H9 (cell line): ENCODE data around the gene ATP5PF. TPM values are rescaled to one million over a fixed set of nuclear protein-coding genes. Genes with fewer than 3 reads are reported as not detected.

Experiments used
- DNase-seq: peaks from one replicate; pipeline ENCODE4 v3.0.0-alpha.2; 2017
- H2AFZ ChIP-seq: one replicate; pipeline ENCODE4 v1.6.1; 2013; ENCODE audit warnings: mild to moderate bottlenecking, low read length, control low read depth, moderate library complexity
- H2AK5ac ChIP-seq: 2 replicates; pipeline ENCODE4 v1.6.1; 2013; ENCODE audit warnings: low read length, control low read depth, mixed read lengths; ENCODE audit not compliant: insufficient read length
- H2BK120ac ChIP-seq: one replicate; pipeline ENCODE4 v1.6.1; 2013; ENCODE audit warnings: low read depth, mild to moderate bottlenecking, low read length, control low read depth, inconsistent platforms; ENCODE audit not compliant: poor library complexity, severe bottlenecking
- H2BK12ac ChIP-seq: 2 replicates; pipeline ENCODE4 v1.6.1; 2013; ENCODE audit warnings: low read length, control low read depth, mixed read lengths, low read depth; ENCODE audit not compliant: insufficient read length
- H2BK15ac ChIP-seq: 2 replicates; pipeline ENCODE4 v1.6.1; 2013; ENCODE audit warnings: low read depth, low read length, control low read depth
- H2BK20ac ChIP-seq: one replicate; pipeline ENCODE4 v1.6.1; 2013; ENCODE audit warnings: low read depth, mild to moderate bottlenecking, low read length, control low read depth, inconsistent platforms; ENCODE audit not compliant: poor library complexity, severe bottlenecking
- H2BK5ac ChIP-seq: 2 replicates; pipeline ENCODE4 v1.6.1; 2013; ENCODE audit warnings: low read length, control low read depth, mixed read lengths; ENCODE audit not compliant: insufficient read length
- H3K14ac ChIP-seq: 2 replicates; pipeline ENCODE4 v1.6.1; 2013; ENCODE audit warnings: low read length, control low read depth; ENCODE audit not compliant: insufficient read depth
- H3K18ac ChIP-seq: 2 replicates; pipeline ENCODE4 v1.6.1; 2013; ENCODE audit warnings: low read depth, mild to moderate bottlenecking, mixed read lengths, low read length, control low read depth; ENCODE audit not compliant: insufficient read length
- H3K23ac ChIP-seq: 2 replicates; pipeline ENCODE4 v1.6.1; 2013; ENCODE audit warnings: low read length, control low read depth, mixed read lengths, low read depth; ENCODE audit not compliant: insufficient read length
- H3K23me2 ChIP-seq: 2 replicates; pipeline ENCODE4 v1.6.1; 2013; ENCODE audit warnings: low read depth, mild to moderate bottlenecking, mixed read lengths, low read length, control low read depth; ENCODE audit not compliant: insufficient read length, poor library complexity, severe bottlenecking
- H3K27ac ChIP-seq: 2 replicates; pipeline ENCODE4 v1.5.1; 2013; ENCODE audit warnings: low read length, control low read depth, mixed read lengths, low read depth; ENCODE audit not compliant: insufficient read length
- H3K27me3 ChIP-seq: 2 replicates; pipeline ENCODE4 v1.6.1; 2013; ENCODE audit warnings: low read length, control low read depth, inconsistent platforms; ENCODE audit not compliant: insufficient read depth
- H3K4ac ChIP-seq: 2 replicates; pipeline ENCODE4 v1.6.1; 2013; ENCODE audit warnings: low read depth, mild to moderate bottlenecking, control low read depth, inconsistent platforms, low read length, moderate library complexity
- H3K4me1 ChIP-seq: 2 replicates; pipeline ENCODE4 v1.6.1; 2013; ENCODE audit warnings: low read length, control low read depth, inconsistent platforms; ENCODE audit not compliant: insufficient read depth
- H3K4me2 ChIP-seq: 2 replicates; pipeline ENCODE4 v1.6.1; 2013; ENCODE audit warnings: low read length, control low read depth, mixed read lengths; ENCODE audit not compliant: insufficient read length, insufficient read depth
- H3K56ac ChIP-seq: 2 replicates; pipeline ENCODE4 v1.6.1; 2013; ENCODE audit warnings: low read depth, mild to moderate bottlenecking, mixed read lengths, low read length, control low read depth; ENCODE audit not compliant: insufficient read length
- H3K79me1 ChIP-seq: 2 replicates; pipeline ENCODE4 v1.6.1; 2013; ENCODE audit warnings: low read depth, mild to moderate bottlenecking, moderate library complexity, low read length, control low read depth, inconsistent platforms; ENCODE audit not compliant: insufficient read depth, poor library complexity, severe bottlenecking
- H3K79me2 ChIP-seq: 2 replicates; pipeline ENCODE4 v1.6.1; 2013; ENCODE audit warnings: low read length, control low read depth, inconsistent platforms; ENCODE audit not compliant: insufficient read depth
- H3K9ac ChIP-seq: 2 replicates; pipeline ENCODE4 v1.6.1; 2013; ENCODE audit warnings: low read length, control low read depth, mixed read lengths; ENCODE audit not compliant: insufficient read length; ENCODE audit errors: extremely low read depth
- H3K9me3 ChIP-seq: one replicate; pipeline ENCODE4 v1.6.1; 2013; ENCODE audit warnings: low read depth, low read length, inconsistent platforms; ENCODE audit not compliant: control insufficient read depth
- H3T11ph ChIP-seq: one replicate; pipeline ENCODE4 v1.6.1; 2013; ENCODE audit warnings: mild to moderate bottlenecking, low read length, control low read depth, inconsistent platforms
- H4K20me1 ChIP-seq: one replicate; pipeline ENCODE4 v1.6.1; 2013; ENCODE audit not compliant: control insufficient read depth, insufficient read length, insufficient read depth
- H4K5ac ChIP-seq: 2 replicates; pipeline ENCODE4 v1.6.1; 2013; ENCODE audit warnings: low read depth, mild to moderate bottlenecking, mixed read lengths, low read length, control low read depth; ENCODE audit not compliant: insufficient read length
- H4K8ac ChIP-seq: replicated peaks from 2 replicates; pipeline ENCODE4 v1.6.1; 2013; ENCODE audit warnings: low read length, control low read depth, mixed read lengths, low read depth; ENCODE audit not compliant: insufficient read length
- H4K91ac ChIP-seq: 2 replicates; pipeline ENCODE4 v1.6.1; 2013; ENCODE audit warnings: low read depth, mild to moderate bottlenecking, moderate library complexity, mixed read lengths, low read length, control low read depth; ENCODE audit not compliant: insufficient read length
- H3K27ac Mint-ChIP-seq, 3 experiments: 2 replicates in 2 of 3; 3 replicates in 1 of 3; pipeline ENCODE4 v1.8.0; 2020 to 2021; ENCODE audit warnings: mixed read lengths in 3 of 3, mild to moderate bottlenecking in 1 of 3, moderate library complexity in 1 of 3
- H3K27me3 Mint-ChIP-seq: 2 replicates; pipeline ENCODE4 v1.8.0; 2021; ENCODE audit warnings: low read depth, mild to moderate bottlenecking, moderate library complexity, mixed read lengths
- H3K36me3 Mint-ChIP-seq, 3 experiments: 2 replicates in 2 of 3; 3 replicates in 1 of 3; pipeline ENCODE4 v1.8.0; 2020 to 2021; ENCODE audit warnings: low read depth in 3 of 3, mixed read lengths in 3 of 3; ENCODE audit not compliant: insufficient read depth in 1 of 3
- H3K4me1 Mint-ChIP-seq, 2 experiments: 2 replicates each; pipeline ENCODE4 v1.8.0; 2020; ENCODE audit warnings: mixed read lengths in 2 of 2
- H3K4me3 Mint-ChIP-seq, 2 experiments: 2 replicates in 1 of 2; 3 replicates in 1 of 2; pipeline ENCODE4 v1.8.0; 2020 to 2021; ENCODE audit warnings: mild to moderate bottlenecking in 2 of 2, mixed read lengths in 2 of 2, moderate library complexity in 1 of 2
- H3K9me3 Mint-ChIP-seq, 2 experiments: 2 replicates in 1 of 2; 3 replicates in 1 of 2; pipeline ENCODE4 v1.8.0; 2020; ENCODE audit warnings: mild to moderate bottlenecking in 2 of 2, mixed read lengths in 2 of 2, moderate library complexity in 1 of 2
- CTCF ChIP-seq: fragments of 200-600 bp; sonication (generic); conservative IDR thresholded peaks from 3 replicates; pipeline ENCODE4 v1.8.0; 2021; ENCODE audit warnings: antibody characterized with exemption, mild to moderate bottlenecking
- WGBS: extraction: QIAGEN DNeasy Blood & Tissue Kit; methylation state at CpG from one replicate; pipeline ENCODE4 v1.1.7; 2013; ENCODE audit warnings: missing lambda C conversion rate, low lambda C conversion rate, mixed read lengths; ENCODE audit not compliant: insufficient read length; ENCODE audit errors: extremely low coverage; 5-methylcytosine and 5-hydroxymethylcytosine counted together
- total RNA-seq: library from RNA; stranded (reverse); gene quantifications from 2 replicates; pipeline ENCODE4 v1.2.1, GENCODE V29; 2021

ATP5PF gene
- total RNA-seq, 1 experiment from 2014 or later: 143 TPM

- Mint-ChIP-seq H3K27me3 (no peaks in the 10 kb centered on the region), H3K9me3 (no peaks in the 10 kb centered on the region), H3K4me1 (0 out of 4 replicates have a peak, but pooled peaks cover 0 to 2% of the 10 kb centered on the region in 2 experiments), H3K36me3 (peaks cover 2 to 47% (median 45%) of the 10 kb centered on the region in 3 experiments; a peak in 5 of 7 replicates), H3K27ac (no peak overlapping the region), H3K4me3 (no peak overlapping the region)
- Histone ChIP-seq H2BK20ac (no peak overlapping the region), H3K56ac (no peak overlapping the region), H4K5ac (no peak overlapping the region), H3K23ac (no peak overlapping the region), H3K4ac (no peak overlapping the region), H3K23me2 (no peaks in the 10 kb centered on the region), H3K9ac (no peak overlapping the region), H2BK15ac (no peak overlapping the region), H2AFZ (no peak overlapping the region), H3T11ph (no peak overlapping the region), H3K27me3 (no peaks in the 10 kb centered on the region), H3K4me2 (no peak overlapping the region), H2BK5ac (no peak overlapping the region), H3K9me3 (no peaks in the 10 kb centered on the region), H3K14ac (no peak overlapping the region), H3K79me1 (no peaks in the 10 kb centered on the region), H4K91ac (no peak overlapping the region), H3K4me1 (no peaks in the 10 kb centered on the region), H4K8ac (no peak overlapping the region), H3K27ac (no peak overlapping the region), H2BK12ac (no peak overlapping the region), H3K79me2 (no peaks in the 10 kb centered on the region), H3K18ac (no peak overlapping the region), H4K20me1 (no peaks in the 10 kb centered on the region), H2AK5ac (no peak overlapping the region), H2BK120ac (no peak overlapping the region)
- WGBS: no CpG with 5 or more reads among the region's 3 CpGs
- DNase-seq: no peak
- TF ChIP-seq CTCF: no peak
Measured at GRCh38 chr21:25764065-25764464, 29.4 kb upstream of the ATP5PF start.
